Hematopoietic multipotent progenitor cell treated with erythropoietin and hydrocortisone succinate and interleukin-3 and kit ligand, for 15 days (in vitro differentiated cells): Measurements from ENCODE around the gene KIF12.

Experiments
- DNase-seq: peaks from one replicate; pipeline ENCODE4 v3.0.0-alpha.2; 2015; ENCODE audit warnings: low spot score

The KIF12 gene

GRCh38 chr9:114123031-114123977, 24.2 kb upstream of the KIF12 start:
- DNase-seq = no peak

GRCh38 chr9:114122136-114123027, 23.3 kb upstream of the KIF12 start:
- no peak for DNase-seq

- DNase-seq = no peak
Observed at GRCh38 chr9:114121227-114122135, 22.4 kb upstream of the KIF12 start.

GRCh38 chr9:114120192-114121014, 21.3 kb upstream of the KIF12 start:
- DNase-seq = no peak

- no peak for DNase-seq
Observed at GRCh38 chr9:114119242-114120191, 20.4 kb upstream of the KIF12 start.

- no peak for DNase-seq
Observed at GRCh38 chr9:114117996-114118830, 19.1 kb upstream of the KIF12 start.

- no peak for DNase-seq
Observed at GRCh38 chr9:114117614-114117995, 18.5 kb upstream of the KIF12 start.

GRCh38 chr9:114116126-114116747, 17.1 kb upstream of the KIF12 start:
- no peak for DNase-seq

GRCh38 chr9:114115654-114116125, 16.6 kb upstream of the KIF12 start:
- no peak for DNase-seq

- no peak for DNase-seq
Observed at GRCh38 chr9:114114364-114114763, 15.3 kb upstream of the KIF12 start.

- no peak for DNase-seq
Observed at GRCh38 chr9:114112778-114113584, 13.9 kb upstream of the KIF12 start.

GRCh38 chr9:114112325-114112724, 13.2 kb upstream of the KIF12 start:
- no peak for DNase-seq

GRCh38 chr9:114110180-114110579, 11.1 kb upstream of the KIF12 start:
- no peak for DNase-seq

- no peak for DNase-seq
Observed at GRCh38 chr9:114109124-114109523, 10.0 kb upstream of the KIF12 start.

GRCh38 chr9:114108016-114108833, 9.1 kb upstream of the KIF12 start:
- DNase-seq = peak; percentile 24

- DNase-seq = no peak
Observed at GRCh38 chr9:114107286-114108001, 8.4 kb upstream of the KIF12 start.
